Left lung (tissue), 10 donors: ENCODE results near the gene C10orf90. TPM values are rescaled to one million over a fixed set of nuclear protein-coding genes. Genes with fewer than 3 reads are reported as not detected.

ENCODE experiments used
- ATAC-seq: fragments of 200-7000 bp; cut with Tn5 transposase; one replicate; pipeline ENCODE4 v1.9.1; 2020; ENCODE audit warnings: moderate library complexity
- DNase-seq, 4 donors: peaks; one replicate each; pipeline ENCODE4 v3.0.0-alpha.2; 2013 to 2020
- H3K27ac ChIP-seq, 2 donors: fragments of 200-600 bp; sonication (generic) in 1 of 2; one replicate each; pipeline versions ENCODE4 v1.5.0 to v1.8.0; 2020 to 2021
- H3K27me3 ChIP-seq, 2 donors: fragments of 200-600 bp; sonication (generic) in 1 of 2; one replicate each; pipeline versions ENCODE4 v1.5.0 to v1.8.0; 2020 to 2021
- H3K36me3 ChIP-seq, 2 donors: fragments of 200-600 bp; sonication (generic) in 1 of 2; one replicate each; pipeline versions ENCODE4 v1.5.0 to v1.8.0; 2020 to 2021
- H3K4me1 ChIP-seq, 2 donors: fragments of 200-600 bp; one replicate each; pipeline ENCODE4 v1.8.0; 2021
- H3K4me3 ChIP-seq, 2 donors: fragments of 200-600 bp; sonication (generic) in 1 of 2; one replicate each; pipeline versions ENCODE4 v1.5.0 to v1.8.0; 2020 to 2021; ENCODE audit warnings: mild to moderate bottlenecking in 1 of 2
- H3K9me3 ChIP-seq, 2 donors: fragments of 200-600 bp; sonication (generic) in 1 of 2; one replicate each; pipeline versions ENCODE4 v1.5.0 to v1.8.0; 2020 to 2021
- CTCF ChIP-seq, 2 donors: fragments of 200-600 bp; sonication (generic) in 1 of 2; IDR thresholded peaks; one replicate each; pipeline versions ENCODE4 v1.5.0 to v1.8.0; 2021; ENCODE audit warnings: antibody characterized with exemption in 2 of 2
- intact Hi-C, 2 donors: fragments of 100-400 bp; cut with DNase I; formaldehyde crosslinking; loops; one replicate each; pipeline versions ENCODE4 v1.11.2 to v1.14.2; 2022
- polyA plus RNA-seq, 6 donors: library from polyadenylated mRNA; unstranded; fragments of 120-200 nt; gene quantifications; one replicate each; pipeline ENCODE4 v1.2.1, GENCODE V29; 2013; ENCODE audit not compliant: insufficient read length in 6 of 6
- total RNA-seq, 2 donors: library from RNA; stranded (reverse); fragmentation: NEBNext Ultra II Directional; extraction: Animal tissue kit (Norgen Biotek cat#: 25700); gene quantifications; one replicate each; pipeline ENCODE4 v1.2.1, GENCODE V29; 2021
- donor health status: DM: no; HTN: yes; CAD: no.
- donor health status: DM: no; HTN: no; CAD: no.

C10orf90 gene
- total and polyA plus RNA-seq, 8 donors, result 12.6 to 29.8 (median 20.5) TPM; not detected in 2

GRCh38 chr10:126663328-126663727 is 7.2 kb downstream of the C10orf90 start:
- Histone ChIP-seq H3K4me1 (peaks cover 0 to 10% of the 10 kb centered on the region in 2 donors), H3K36me3 (no peaks in the 10 kb centered on the region), H3K27ac (no peak overlapping the region), H3K4me3 (no peak overlapping the region), H3K9me3 (no peaks in the 10 kb centered on the region), H3K27me3 (peaks cover 0 to 11% of the 10 kb centered on the region in 2 donors)
- ATAC-seq (peak; percentile 31), DNase-seq (peak in 1 of 4 donors; percentile 36)
- intact Hi-C loops, result no loop called here
- TF ChIP-seq CTCF (IDR thresholded peaks at IDR 0.05), result no peak

DNA sequence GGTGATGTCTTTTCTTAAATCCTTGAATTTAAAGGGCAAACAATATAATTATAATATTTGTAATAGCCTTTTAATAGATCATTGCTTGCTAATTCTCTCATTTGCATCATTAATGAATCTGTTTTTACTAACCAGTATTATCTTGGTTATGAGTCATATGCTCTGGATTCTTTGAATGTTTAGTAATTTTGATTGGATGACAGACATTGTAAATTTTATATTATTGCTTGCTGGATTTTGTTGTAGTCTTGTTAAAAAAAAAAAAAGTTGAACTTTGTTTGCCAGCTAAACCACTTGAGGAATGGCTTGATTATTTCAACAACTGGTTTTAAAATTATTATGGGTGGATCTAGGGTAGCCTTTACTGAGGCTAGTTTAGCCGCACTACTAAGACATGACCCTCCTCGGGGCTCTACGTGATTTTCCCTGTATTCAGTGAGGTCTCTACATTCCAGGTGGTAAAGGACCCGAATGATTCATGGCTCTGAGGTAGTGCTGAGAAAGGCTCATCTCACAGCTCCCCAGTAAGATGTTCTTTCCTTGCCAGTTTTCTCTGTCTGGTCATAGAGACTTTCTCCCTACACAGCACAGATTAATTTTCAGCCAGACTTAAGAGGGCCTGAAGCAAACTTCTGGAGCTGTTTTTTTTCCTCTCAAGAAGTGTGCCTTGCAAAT is 8.5 kb downstream of the C10orf90 start:
- Histone ChIP-seq H3K4me3 (no peak overlapping the region), H3K9me3 (no peaks in the 10 kb centered on the region), H3K27me3 (peaks cover 0 to 6% of the 10 kb centered on the region in 2 donors), H3K27ac (no peak overlapping the region), H3K36me3 (no peaks in the 10 kb centered on the region), H3K4me1 (peaks cover 0 to 10% of the 10 kb centered on the region in 2 donors)
- intact Hi-C loops, result no loop called here
- no peak for ATAC-seq
- no peak for TF ChIP-seq CTCF (IDR thresholded peaks at IDR 0.05)
- DNase-seq, result no peak

GRCh38 chr10:126661356-126661755 is 9.1 kb downstream of the C10orf90 start:
- intact Hi-C loops, result no loop called here
- Histone ChIP-seq H3K4me3 (no peak overlapping the region), H3K9me3 (no peaks in the 10 kb centered on the region), H3K36me3 (no peaks in the 10 kb centered on the region), H3K4me1 (peaks cover 0 to 10% of the 10 kb centered on the region in 2 donors), H3K27ac (no peak overlapping the region), H3K27me3 (peaks cover 0 to 6% of the 10 kb centered on the region in 2 donors)
- DNase-seq (no peak), ATAC-seq (no peak)
- no peak for TF ChIP-seq CTCF (IDR thresholded peaks at IDR 0.05)

DNA sequence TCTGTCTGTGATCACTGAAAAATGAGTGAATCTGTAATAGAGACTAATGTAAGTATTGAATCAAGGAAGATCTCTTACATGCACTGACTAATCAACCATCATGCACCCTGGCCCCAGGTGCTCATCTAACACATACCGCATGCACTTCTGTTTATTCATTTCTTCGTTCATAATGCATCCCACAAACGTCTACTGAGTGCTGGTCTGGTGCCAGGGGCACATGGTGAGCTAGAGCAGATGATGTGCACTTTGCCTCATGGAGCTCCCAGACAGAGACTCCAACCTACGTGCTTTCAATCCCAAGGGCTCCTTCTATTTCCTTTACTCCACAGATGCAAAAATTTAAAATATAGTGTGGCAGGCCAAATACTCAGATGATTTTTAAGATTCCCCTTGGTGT is 10.7 kb downstream of the C10orf90 start:
- Histone ChIP-seq H3K27me3 (peaks cover 0 to 6% of the 10 kb centered on the region in 2 donors), H3K9me3 (no peaks in the 10 kb centered on the region), H3K36me3 (no peaks in the 10 kb centered on the region), H3K4me3 (no peak overlapping the region), H3K4me1 (peaks cover 0 to 10% of the 10 kb centered on the region in 2 donors), H3K27ac (no peak overlapping the region)
- DNase-seq (no peak), ATAC-seq (no peak)
- intact Hi-C loops, result no loop called here
- TF ChIP-seq CTCF (IDR thresholded peaks at IDR 0.05), result no peak

DNA sequence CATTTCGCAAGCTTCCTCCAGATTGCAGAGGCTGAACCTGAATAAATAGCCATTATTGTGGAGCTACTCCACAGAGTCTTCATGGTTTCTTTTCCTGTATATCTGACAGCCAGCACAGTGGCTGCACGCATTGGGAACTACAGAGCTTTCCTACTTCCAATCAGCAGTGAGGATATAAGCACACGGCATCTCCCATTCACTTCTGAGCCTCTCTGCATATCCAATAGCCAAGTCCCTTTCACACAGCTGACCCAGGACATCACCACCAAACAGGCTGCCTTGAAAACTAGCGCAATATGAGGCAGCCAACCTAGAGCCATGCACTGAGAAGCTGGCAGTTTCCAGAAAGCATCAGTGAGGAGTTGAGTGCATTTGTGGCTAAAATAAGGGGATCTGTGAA is 11.6 kb downstream of the C10orf90 start:
- H3K36me3 ChIP-seq, result no peaks in the 10 kb centered on the region
- ATAC-seq (no peak), DNase-seq (no peak)
- intact Hi-C loops, result no loop called here
- no peaks in the 10 kb centered on the region for H3K9me3 ChIP-seq
- H3K4me1 ChIP-seq, result peaks cover 0 to 6% of the 10 kb centered on the region in 2 donors
- H3K4me3 ChIP-seq, result no peak overlapping the region
- peaks cover 0 to 5% of the 10 kb centered on the region in 2 donors for H3K27me3 ChIP-seq
- no peak overlapping the region for H3K27ac ChIP-seq
- TF ChIP-seq CTCF (IDR thresholded peaks at IDR 0.05), result no peak
